ENCODE results near the gene RUSF1.

RUSF1 gene

GRCh38 chr16:31480851-31481536 is 27.2 kb downstream of the RUSF1 start:
- no peak for TF ChIP-seq CTCF (IDR thresholded peaks at IDR 0.05; ENCODE audit: borderline replicate concordance, control extremely low read depth, extremely low read depth, insufficient read depth, missing control alignments)
- in situ Hi-C loops (cut with MboI; ENCODE audit: low sequenced_read_pairs, unreplicated experiment) = no loop called here
- DNase-seq (ENCODE audit: low spot score) = no peak

- in situ Hi-C loops (cut with MboI; ENCODE audit: low sequenced_read_pairs, unreplicated experiment) = no loop called here
- DNase-seq (ENCODE audit: low spot score) = no peak
- TF ChIP-seq CTCF (IDR thresholded peaks at IDR 0.05; ENCODE audit: borderline replicate concordance, control extremely low read depth, extremely low read depth, insufficient read depth, missing control alignments) = no peak
Measured at GRCh38 chr16:31479751-31480150, 28.4 kb downstream of the RUSF1 start.

GRCh38 chr16:31478956-31479355 is 29.2 kb downstream of the RUSF1 start:
- no peak for DNase-seq (ENCODE audit: low spot score)
- TF ChIP-seq CTCF (IDR thresholded peaks at IDR 0.05; ENCODE audit: borderline replicate concordance, control extremely low read depth, extremely low read depth, insufficient read depth, missing control alignments) = no peak
- in situ Hi-C loops (cut with MboI; ENCODE audit: low sequenced_read_pairs, unreplicated experiment) = no loop called here

- in situ Hi-C loops (cut with MboI; ENCODE audit: low sequenced_read_pairs, unreplicated experiment) = no loop called here
- TF ChIP-seq CTCF (IDR thresholded peaks at IDR 0.05; ENCODE audit: borderline replicate concordance, control extremely low read depth, extremely low read depth, insufficient read depth, missing control alignments) = no peak
- DNase-seq (ENCODE audit: low spot score) = peak; percentile 71
Measured at GRCh38 chr16:31477220-31478216, 30.7 kb downstream of the RUSF1 start.

- DNase-seq (ENCODE audit: low spot score) = peak; percentile 93
- no peak for TF ChIP-seq CTCF (IDR thresholded peaks at IDR 0.05; ENCODE audit: borderline replicate concordance, control extremely low read depth, extremely low read depth, insufficient read depth, missing control alignments)
- in situ Hi-C loops (cut with MboI; ENCODE audit: low sequenced_read_pairs, unreplicated experiment) = no loop called here
Measured at GRCh38 chr16:31476303-31477219, 31.6 kb downstream of the RUSF1 start.

- no peak for DNase-seq (ENCODE audit: low spot score)
- TF ChIP-seq CTCF (IDR thresholded peaks at IDR 0.05; ENCODE audit: borderline replicate concordance, control extremely low read depth, extremely low read depth, insufficient read depth, missing control alignments) = no peak
- in situ Hi-C loops (cut with MboI; ENCODE audit: low sequenced_read_pairs, unreplicated experiment) = no loop called here
Measured at GRCh38 chr16:31475946-31476302, 32.3 kb downstream of the RUSF1 start.
